ENCODE measurements around the gene ENPP1.

Gene ENPP1

DNA sequence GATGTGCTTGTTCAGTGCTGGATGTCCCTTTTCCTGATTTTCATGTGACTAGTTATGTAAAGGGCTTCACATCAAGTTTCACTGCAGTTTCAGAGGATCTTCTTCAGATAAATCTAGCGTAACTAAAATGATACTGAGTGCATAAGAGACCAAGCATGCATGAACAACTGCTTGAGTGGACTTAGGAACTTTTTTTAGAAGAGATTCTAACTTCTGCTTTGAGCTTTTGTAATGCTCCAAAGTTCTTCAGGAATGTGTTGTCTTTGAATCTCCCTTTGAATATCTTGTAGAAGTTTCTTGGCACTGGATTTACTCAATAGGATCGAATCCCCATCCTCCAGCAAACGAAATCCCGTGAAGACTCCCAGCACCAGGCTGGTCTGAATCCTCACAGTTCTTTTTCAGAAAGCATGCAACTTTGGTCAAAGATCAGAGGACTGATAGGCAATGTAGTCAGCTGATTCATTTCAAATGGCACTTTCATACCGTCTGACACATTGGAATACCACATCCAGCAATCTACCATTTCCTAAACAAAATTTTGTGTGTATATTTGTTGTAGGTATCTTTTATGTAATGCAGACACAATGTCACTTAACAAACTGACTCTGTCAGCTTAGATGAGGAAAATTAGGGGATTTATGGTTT is 33.2 kb downstream of the ENPP1 start:
- no peaks in the 10 kb centered on the region for H3K36me3 ChIP-seq (ENCODE audit: control insufficient read depth, insufficient read depth, low read length)
- no peaks in the 10 kb centered on the region for H3K27me3 ChIP-seq (replicated peaks; ENCODE audit: control insufficient read depth, insufficient read depth, low read length, poor library complexity, severe bottlenecking)
- H3K9me3 ChIP-seq (ENCODE audit: control insufficient read depth, low read length): no peaks in the 10 kb centered on the region
- H3K4me3 ChIP-seq (ENCODE audit: insufficient read depth, low read depth, low read length, poor library complexity, severe bottlenecking): no peak overlapping the region
- no peak overlapping the region for H3K27ac ChIP-seq (ENCODE audit: insufficient read depth, low read length, poor library complexity, severe bottlenecking)
- H3K4me1 ChIP-seq (ENCODE audit: control insufficient read depth, insufficient read depth, low read length, poor library complexity, severe bottlenecking): no peaks in the 10 kb centered on the region
- DNase-seq: no peak

DNA sequence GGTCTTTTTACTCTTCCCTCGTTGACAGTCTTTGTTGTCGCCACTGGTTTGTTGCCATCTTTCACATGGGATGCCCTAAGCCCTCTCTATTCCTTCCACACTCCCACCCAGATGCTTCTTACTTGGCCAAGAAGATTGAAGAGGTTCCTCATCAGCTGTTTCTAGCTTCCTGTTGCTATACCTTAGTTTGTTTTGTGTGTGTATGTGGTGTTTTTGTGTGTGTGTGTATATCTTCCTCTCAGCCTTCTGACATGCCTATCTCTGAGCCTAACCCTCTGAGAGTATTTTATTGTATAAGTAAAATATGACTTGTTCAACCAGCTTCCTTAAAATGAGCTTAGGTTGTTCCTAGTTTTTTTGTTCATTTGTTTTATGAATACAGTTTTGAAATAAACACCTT is 35.9 kb downstream of the ENPP1 start:
- Histone ChIP-seq H3K9me3 (ENCODE audit: control insufficient read depth, low read length) (no peaks in the 10 kb centered on the region), H3K4me1 (ENCODE audit: control insufficient read depth, insufficient read depth, low read length, poor library complexity, severe bottlenecking) (no peaks in the 10 kb centered on the region), H3K4me3 (ENCODE audit: insufficient read depth, low read depth, low read length, poor library complexity, severe bottlenecking) (no peak overlapping the region), H3K36me3 (ENCODE audit: control insufficient read depth, insufficient read depth, low read length) (no peaks in the 10 kb centered on the region), H3K27ac (ENCODE audit: insufficient read depth, low read length, poor library complexity, severe bottlenecking) (no peak overlapping the region), H3K27me3 (replicated peaks; ENCODE audit: control insufficient read depth, insufficient read depth, low read length, poor library complexity, severe bottlenecking) (no peaks in the 10 kb centered on the region)
- no peak for DNase-seq

DNA sequence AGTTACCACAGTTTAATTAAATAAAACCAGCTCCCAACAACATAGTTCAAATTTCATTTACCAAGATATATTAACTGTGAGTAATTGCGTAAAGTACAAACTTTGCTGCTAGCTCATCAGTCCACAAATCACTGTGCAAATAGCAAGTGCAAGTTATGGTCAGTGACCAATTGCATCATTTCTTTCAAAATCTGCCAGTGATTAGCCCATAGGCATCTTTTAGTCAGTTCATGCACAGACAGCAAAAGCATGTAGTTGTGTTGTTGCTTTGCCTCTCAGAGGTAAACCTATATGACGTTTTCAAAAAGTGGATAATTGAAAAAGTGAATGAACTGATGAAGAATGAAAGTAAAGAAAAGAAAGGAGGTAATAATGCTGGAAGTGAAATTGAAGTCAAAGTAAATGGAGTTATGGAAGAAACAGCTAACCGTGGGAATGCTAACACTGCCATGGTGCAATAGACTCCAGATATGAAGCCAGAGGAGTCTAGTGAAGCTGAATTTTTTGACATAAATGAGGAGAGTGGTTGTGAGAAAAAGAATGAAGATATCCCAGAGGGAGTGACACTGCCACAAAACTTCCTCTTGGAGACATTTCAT is 36.5 kb downstream of the ENPP1 start:
- DNase-seq: no peak
- no peaks in the 10 kb centered on the region for H3K36me3 ChIP-seq (ENCODE audit: control insufficient read depth, insufficient read depth, low read length)
- no peak overlapping the region for H3K27ac ChIP-seq (ENCODE audit: insufficient read depth, low read length, poor library complexity, severe bottlenecking)
- no peaks in the 10 kb centered on the region for H3K9me3 ChIP-seq (ENCODE audit: control insufficient read depth, low read length)
- no peaks in the 10 kb centered on the region for H3K4me1 ChIP-seq (ENCODE audit: control insufficient read depth, insufficient read depth, low read length, poor library complexity, severe bottlenecking)
- H3K27me3 ChIP-seq (replicated peaks; ENCODE audit: control insufficient read depth, insufficient read depth, low read length, poor library complexity, severe bottlenecking): no peaks in the 10 kb centered on the region
- no peak overlapping the region for H3K4me3 ChIP-seq (ENCODE audit: insufficient read depth, low read depth, low read length, poor library complexity, severe bottlenecking)

DNA sequence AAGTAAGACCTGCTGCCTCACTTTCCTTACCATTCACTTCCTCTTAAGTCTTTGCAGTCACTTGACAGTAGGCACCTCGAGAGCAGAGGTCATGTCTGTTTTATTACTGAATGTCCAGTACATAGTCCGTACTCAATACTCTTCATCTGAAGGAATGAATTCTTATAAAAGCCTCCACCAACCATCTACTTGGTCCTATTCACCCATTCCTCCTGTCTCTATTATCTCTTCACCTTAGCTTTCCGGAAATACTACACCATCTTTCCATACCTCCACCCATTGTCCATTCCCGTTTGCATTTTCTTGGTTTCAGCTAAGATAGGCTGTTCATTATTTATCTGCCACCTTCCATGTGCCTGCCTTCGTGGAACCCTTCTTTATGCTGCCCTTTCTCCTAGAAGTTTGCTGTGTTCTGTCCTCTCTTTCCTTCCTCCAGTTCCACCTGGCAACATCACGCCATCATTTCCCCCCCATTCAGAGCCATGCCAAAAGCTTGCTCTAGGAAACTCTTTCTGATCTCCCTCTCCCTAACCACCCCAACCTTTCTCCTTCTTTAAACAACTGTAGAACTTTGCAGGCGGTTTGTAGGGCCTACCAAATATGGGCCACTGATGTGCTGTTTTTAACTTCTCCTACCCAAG is 38.3 kb downstream of the ENPP1 start:
- Histone ChIP-seq H3K4me3 (ENCODE audit: insufficient read depth, low read depth, low read length, poor library complexity, severe bottlenecking) (no peak overlapping the region), H3K27ac (ENCODE audit: insufficient read depth, low read length, poor library complexity, severe bottlenecking) (no peak overlapping the region), H3K36me3 (ENCODE audit: control insufficient read depth, insufficient read depth, low read length) (no peaks in the 10 kb centered on the region), H3K27me3 (replicated peaks; ENCODE audit: control insufficient read depth, insufficient read depth, low read length, poor library complexity, severe bottlenecking) (no peaks in the 10 kb centered on the region), H3K4me1 (ENCODE audit: control insufficient read depth, insufficient read depth, low read length, poor library complexity, severe bottlenecking) (no peaks in the 10 kb centered on the region), H3K9me3 (ENCODE audit: control insufficient read depth, low read length) (no peaks in the 10 kb centered on the region)
- no peak for DNase-seq

DNA sequence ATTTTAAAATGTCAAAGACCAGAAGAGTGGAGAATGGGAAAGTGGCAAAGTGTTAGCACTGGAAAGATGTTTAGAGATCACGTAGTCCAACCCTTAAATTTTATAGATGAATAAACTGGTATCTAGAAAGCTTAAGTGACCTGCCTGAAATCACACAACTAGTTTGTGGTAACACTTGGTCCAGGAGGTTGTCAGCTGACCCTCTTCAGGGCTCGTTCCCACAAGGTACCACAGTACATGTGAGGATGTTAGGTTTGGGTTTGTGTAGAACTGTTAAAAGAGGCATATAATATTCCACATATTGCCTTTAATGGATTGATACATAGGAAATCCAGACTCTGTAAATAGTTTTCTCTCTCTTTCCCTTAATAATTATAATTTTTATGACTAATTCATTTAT is 39.1 kb downstream of the ENPP1 start:
- no peaks in the 10 kb centered on the region for H3K27me3 ChIP-seq (replicated peaks; ENCODE audit: control insufficient read depth, insufficient read depth, low read length, poor library complexity, severe bottlenecking)
- no peak overlapping the region for H3K4me3 ChIP-seq (ENCODE audit: insufficient read depth, low read depth, low read length, poor library complexity, severe bottlenecking)
- H3K4me1 ChIP-seq (ENCODE audit: control insufficient read depth, insufficient read depth, low read length, poor library complexity, severe bottlenecking): no peaks in the 10 kb centered on the region
- no peak overlapping the region for H3K27ac ChIP-seq (ENCODE audit: insufficient read depth, low read length, poor library complexity, severe bottlenecking)
- no peak for DNase-seq
- no peaks in the 10 kb centered on the region for H3K9me3 ChIP-seq (ENCODE audit: control insufficient read depth, low read length)
- no peaks in the 10 kb centered on the region for H3K36me3 ChIP-seq (ENCODE audit: control insufficient read depth, insufficient read depth, low read length)

DNA sequence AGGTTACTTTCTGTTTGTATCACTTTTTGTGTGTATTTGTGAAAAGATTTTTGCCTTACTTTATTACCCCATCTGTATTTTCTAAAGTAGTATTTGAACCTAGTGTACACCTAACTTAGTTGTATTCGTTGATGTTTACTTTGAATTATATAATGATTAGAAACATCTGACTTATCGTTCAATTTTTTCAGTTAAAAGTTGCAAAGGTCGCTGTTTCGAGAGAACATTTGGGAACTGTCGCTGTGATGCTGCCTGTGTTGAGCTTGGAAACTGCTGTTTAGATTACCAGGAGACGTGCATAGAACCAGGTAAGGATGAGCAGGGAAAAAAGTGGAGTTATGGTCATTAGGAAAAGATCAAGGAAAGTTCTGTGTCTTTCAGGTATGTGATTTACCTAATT is 42.0 kb downstream of the ENPP1 start:
- Histone ChIP-seq H3K27me3 (replicated peaks; ENCODE audit: control insufficient read depth, insufficient read depth, low read length, poor library complexity, severe bottlenecking) (no peaks in the 10 kb centered on the region), H3K36me3 (ENCODE audit: control insufficient read depth, insufficient read depth, low read length) (no peaks in the 10 kb centered on the region), H3K9me3 (ENCODE audit: control insufficient read depth, low read length) (no peaks in the 10 kb centered on the region), H3K27ac (ENCODE audit: insufficient read depth, low read length, poor library complexity, severe bottlenecking) (no peak overlapping the region), H3K4me1 (ENCODE audit: control insufficient read depth, insufficient read depth, low read length, poor library complexity, severe bottlenecking) (no peaks in the 10 kb centered on the region), H3K4me3 (ENCODE audit: insufficient read depth, low read depth, low read length, poor library complexity, severe bottlenecking) (no peak overlapping the region)
- DNase-seq: no peak

DNA sequence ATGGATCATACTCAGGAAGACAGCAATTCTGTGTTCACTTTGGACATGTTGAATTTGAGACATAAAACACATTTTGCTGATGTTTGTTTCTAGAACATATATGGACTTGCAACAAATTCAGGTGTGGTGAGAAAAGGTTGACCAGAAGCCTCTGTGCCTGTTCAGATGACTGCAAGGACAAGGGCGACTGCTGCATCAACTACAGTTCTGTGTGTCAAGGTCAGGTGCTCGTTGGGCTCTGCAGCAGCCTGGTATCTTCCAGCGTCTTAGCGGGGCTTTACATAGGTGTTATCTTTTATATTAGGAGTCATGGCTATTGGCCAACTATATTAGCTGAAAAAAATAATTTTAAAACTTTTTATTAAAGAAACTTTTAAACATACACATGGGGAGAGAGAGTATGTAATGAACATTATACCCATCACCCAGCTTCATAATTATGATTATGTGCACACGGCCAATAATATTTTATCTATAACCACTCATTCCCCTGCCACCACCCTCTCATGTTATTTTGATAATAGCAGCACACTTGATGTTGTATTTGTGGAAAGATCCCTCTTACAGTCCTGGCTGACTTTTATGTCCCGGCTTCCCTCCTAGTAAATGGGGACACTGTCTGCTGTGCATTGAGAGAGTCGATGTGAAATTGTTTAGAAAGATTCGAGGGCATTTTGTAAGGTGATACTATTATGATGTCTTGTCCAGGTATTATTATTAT is 43.4 kb downstream of the ENPP1 start:
- no peak overlapping the region for H3K4me3 ChIP-seq (ENCODE audit: insufficient read depth, low read depth, low read length, poor library complexity, severe bottlenecking)
- H3K27ac ChIP-seq (ENCODE audit: insufficient read depth, low read length, poor library complexity, severe bottlenecking): no peak overlapping the region
- no peaks in the 10 kb centered on the region for H3K36me3 ChIP-seq (ENCODE audit: control insufficient read depth, insufficient read depth, low read length)
- H3K4me1 ChIP-seq (ENCODE audit: control insufficient read depth, insufficient read depth, low read length, poor library complexity, severe bottlenecking): no peaks in the 10 kb centered on the region
- no peaks in the 10 kb centered on the region for H3K9me3 ChIP-seq (ENCODE audit: control insufficient read depth, low read length)
- no peaks in the 10 kb centered on the region for H3K27me3 ChIP-seq (replicated peaks; ENCODE audit: control insufficient read depth, insufficient read depth, low read length, poor library complexity, severe bottlenecking)
- no peak for DNase-seq

DNA sequence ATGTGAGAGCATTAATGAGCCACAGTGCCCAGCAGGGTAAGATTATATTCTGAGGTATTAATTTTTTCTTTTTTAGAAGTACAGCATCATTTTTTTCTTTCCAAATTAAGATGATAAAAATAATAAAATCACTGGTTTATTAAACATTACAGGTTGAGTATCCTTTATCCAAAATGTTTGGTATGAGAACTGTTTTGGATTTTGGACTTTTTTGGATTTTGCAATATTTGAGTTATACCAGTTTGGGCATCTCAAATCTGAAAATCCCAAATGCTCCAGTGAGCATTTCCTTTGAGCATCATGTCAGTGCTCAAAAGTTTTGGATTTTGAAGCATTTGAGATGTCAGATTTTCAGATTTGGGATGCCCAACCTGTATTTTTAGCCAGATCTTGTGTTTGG is 44.4 kb downstream of the ENPP1 start:
- no peak overlapping the region for H3K4me3 ChIP-seq (ENCODE audit: insufficient read depth, low read depth, low read length, poor library complexity, severe bottlenecking)
- H3K27me3 ChIP-seq (replicated peaks; ENCODE audit: control insufficient read depth, insufficient read depth, low read length, poor library complexity, severe bottlenecking): no peaks in the 10 kb centered on the region
- H3K4me1 ChIP-seq (ENCODE audit: control insufficient read depth, insufficient read depth, low read length, poor library complexity, severe bottlenecking): no peaks in the 10 kb centered on the region
- H3K9me3 ChIP-seq (ENCODE audit: control insufficient read depth, low read length): no peaks in the 10 kb centered on the region
- no peak for DNase-seq
- H3K27ac ChIP-seq (ENCODE audit: insufficient read depth, low read length, poor library complexity, severe bottlenecking): no peak overlapping the region
- no peaks in the 10 kb centered on the region for H3K36me3 ChIP-seq (ENCODE audit: control insufficient read depth, insufficient read depth, low read length)

DNA sequence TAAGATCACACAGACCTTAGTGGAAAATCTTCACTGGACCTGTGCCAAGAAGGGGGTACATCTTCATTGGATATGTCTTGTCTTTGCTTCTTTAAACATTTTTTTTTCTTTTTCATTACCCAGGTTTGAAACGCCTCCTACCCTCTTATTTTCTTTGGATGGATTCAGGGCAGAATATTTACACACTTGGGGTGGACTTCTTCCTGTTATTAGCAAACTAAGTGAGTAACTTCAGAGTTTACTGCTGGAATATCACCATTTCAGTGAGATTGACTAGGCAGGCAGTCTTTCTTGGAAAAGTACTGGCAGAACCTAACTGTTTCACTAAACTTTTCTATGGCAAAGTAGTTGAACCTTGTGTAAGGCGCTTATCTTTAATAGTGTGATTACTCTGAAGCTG is 47.0 kb downstream of the ENPP1 start:
- H3K9me3 ChIP-seq (ENCODE audit: control insufficient read depth, low read length): no peaks in the 10 kb centered on the region
- no peak for DNase-seq

More for the DNA sequence above, 47.0 kb downstream of the ENPP1 start:
- no peaks in the 10 kb centered on the region for H3K4me1 ChIP-seq (ENCODE audit: control insufficient read depth, insufficient read depth, low read length, poor library complexity, severe bottlenecking)
- no peaks in the 10 kb centered on the region for H3K36me3 ChIP-seq (ENCODE audit: control insufficient read depth, insufficient read depth, low read length)
- H3K4me3 ChIP-seq (ENCODE audit: insufficient read depth, low read depth, low read length, poor library complexity, severe bottlenecking): no peak overlapping the region
- no peak overlapping the region for H3K27ac ChIP-seq (ENCODE audit: insufficient read depth, low read length, poor library complexity, severe bottlenecking)
- H3K27me3 ChIP-seq (replicated peaks; ENCODE audit: control insufficient read depth, insufficient read depth, low read length, poor library complexity, severe bottlenecking): no peaks in the 10 kb centered on the region

All from effector memory CD4-positive, alpha-beta T cell (primary cell).